Measurements from ENCODE around the gene COPG2. TPM values are rescaled to one million over a fixed set of nuclear protein-coding genes. Genes with fewer than 3 reads are reported as not detected.

Gene COPG2
- polyA plus RNA-seq, 2 of the 4 experiments (the other 2 are of a cell fraction) = 17.1 to 39.5 TPM

GRCh38 chr7:130458257-130458656, 210.3 kb downstream of the COPG2 start:
- no peak overlapping the region for H3K27ac ChIP-seq
- H3K4me3 ChIP-seq = no peak overlapping the region
- H3K4me2 ChIP-seq = no peak overlapping the region
- H3K9me3 ChIP-seq = peaks cover 18% of the 10 kb centered on the region
- ChIA-PET CTCF (interaction anchor here (1.1 kb wide), 2 partner anchors 36 to 144 kb away, joined by 3 read pairs; no protein-coding TSS in a partner anchor), POLR2A (no interaction called here)
- no peaks in the 10 kb centered on the region for H3K4me1 ChIP-seq
- DNase-seq (ENCODE audit: low read depth in 1 of 2, low spot score in 1 of 2) (no peak), ATAC-seq (no peak), FAIRE-seq (no peak)
- 1% methylated on average over 2 of the region's 2 CpGs for WGBS (ENCODE audit: missing lambda C conversion rate)
- TF ChIP-seq KDM5A (IDR thresholded peaks at IDR 0.05) = no peak
- no peak for TF ChIP-seq SREBF2 (IDR thresholded peaks at IDR 0.05)
- no peak for TF ChIP-seq RCOR1 (IDR thresholded peaks at IDR 0.05; ENCODE audit: low read depth, low read length)
- no peak for TF ChIP-seq JUN (IDR thresholded peaks at IDR 0.05)
- no peak for TF ChIP-seq RARB (CRISPR knock-in tag; IDR thresholded peaks at IDR 0.05)
- no peak for TF ChIP-seq CBX8 (IDR thresholded peaks at IDR 0.05)
- TF ChIP-seq CTCF (IDR thresholded peaks at IDR 0.05) = no peak
- no peak for TF ChIP-seq HDAC2 (IDR thresholded peaks at IDR 0.05)
- TF ChIP-seq MAX (IDR thresholded peaks at IDR 0.05) = no peak
- TF ChIP-seq MYC (IDR thresholded peaks at IDR 0.05; ENCODE audit: borderline replicate concordance, low read length) = no peak
- TF ChIP-seq CBX2 (IDR thresholded peaks at IDR 0.05; ENCODE audit: borderline replicate concordance, low read depth) = no peak
- no peak for TF ChIP-seq MAZ (IDR thresholded peaks at IDR 0.05; ENCODE audit: borderline replicate concordance, low read depth, low read length)
- TF ChIP-seq ZC3H11A (IDR thresholded peaks at IDR 0.05) = no peak
- no peak for TF ChIP-seq JUNB (IDR thresholded peaks at IDR 0.05)
- no peak for TF ChIP-seq HOXA7 (CRISPR knock-in tag; IDR thresholded peaks at IDR 0.05)

Small RNAs within 50 kb of the gene (small RNA-seq; reads per million reads assigned to genes)
- gene MIR335 (0 reads per million in 6 experiments), gene RF02148 (0 reads per million in 6 experiments), gene RF02149 (0 reads per million in 6 experiments), gene RF02150 (0 reads per million in 6 experiments), gene RNA5SP246 (0 to 1.5 (median 0.02) reads per million in 6 experiments)

Other genes with a start within 250 kb of the COPG2 start
- 21.4 and 23.1 TPM in 2 replicates for gene CEP41, start 227.7 kb downstream of the COPG2 start, polyA plus RNA-seq (2011; rRNA removed)
- gene CEP41, start 227.7 kb downstream of the COPG2 start, polyA plus RNA-seq (2017; fragmentation: RNase III; extraction: RNeasy Plus Mini Kit Qiagen cat#74134 plus additional on column Dnase treatment) = 12.8 to 13.1 TPM (median 13.0 TPM) in 3 replicates
- gene MEST, start 176.7 kb downstream of the COPG2 start, polyA plus RNA-seq (2011; rRNA removed) = 85.1 and 105 TPM in 2 replicates
- 31.2 to 33.6 TPM (median 32.6 TPM) in 3 replicates for gene MEST, start 176.7 kb downstream of the COPG2 start, polyA plus RNA-seq (2017; fragmentation: RNase III; extraction: RNeasy Plus Mini Kit Qiagen cat#74134 plus additional on column Dnase treatment)
- not detected in 2 replicates for gene TSGA13, start 17.8 kb upstream of the COPG2 start, polyA plus RNA-seq (2011; rRNA removed)
- not detected in 3 replicates for gene TSGA13, start 17.8 kb upstream of the COPG2 start, polyA plus RNA-seq (2017; fragmentation: RNase III; extraction: RNeasy Plus Mini Kit Qiagen cat#74134 plus additional on column Dnase treatment)
- not detected in 2 replicates for gene KLF14, start 65.5 kb upstream of the COPG2 start, polyA plus RNA-seq (2011; rRNA removed)
- gene KLF14, start 65.5 kb upstream of the COPG2 start, polyA plus RNA-seq (2017; fragmentation: RNase III; extraction: RNeasy Plus Mini Kit Qiagen cat#74134 plus additional on column Dnase treatment) = 0.03 TPM in 2 of 3 replicates, not detected in the other

All from A549 (cell line).